SK-N-MC (cell line): ENCODE results near the gene FAM53C.

ENCODE experiments used
- EZH2 ChIP-seq: fragments of 200-600 bp; sonication (generic); IDR thresholded peaks from one replicate; pipeline ENCODE4 v1.6.1; 2017; ENCODE audit warnings: antibody characterized with exemption
- FOXP2 ChIP-seq: optimal IDR thresholded peaks from 2 replicates; pipeline ENCODE3; 2011; ENCODE audit warnings: mild to moderate bottlenecking, moderate library complexity; ENCODE audit not compliant: insufficient read depth; ENCODE audit errors: extremely low read length, control extremely low read depth
- POLR2AphosphoS5 ChIP-seq: IDR thresholded peaks from 2 replicates; pipeline ENCODE4 v1.6.1; 2012; ENCODE audit warnings: mild to moderate bottlenecking, low read depth, low read length, borderline replicate concordance

DNA sequence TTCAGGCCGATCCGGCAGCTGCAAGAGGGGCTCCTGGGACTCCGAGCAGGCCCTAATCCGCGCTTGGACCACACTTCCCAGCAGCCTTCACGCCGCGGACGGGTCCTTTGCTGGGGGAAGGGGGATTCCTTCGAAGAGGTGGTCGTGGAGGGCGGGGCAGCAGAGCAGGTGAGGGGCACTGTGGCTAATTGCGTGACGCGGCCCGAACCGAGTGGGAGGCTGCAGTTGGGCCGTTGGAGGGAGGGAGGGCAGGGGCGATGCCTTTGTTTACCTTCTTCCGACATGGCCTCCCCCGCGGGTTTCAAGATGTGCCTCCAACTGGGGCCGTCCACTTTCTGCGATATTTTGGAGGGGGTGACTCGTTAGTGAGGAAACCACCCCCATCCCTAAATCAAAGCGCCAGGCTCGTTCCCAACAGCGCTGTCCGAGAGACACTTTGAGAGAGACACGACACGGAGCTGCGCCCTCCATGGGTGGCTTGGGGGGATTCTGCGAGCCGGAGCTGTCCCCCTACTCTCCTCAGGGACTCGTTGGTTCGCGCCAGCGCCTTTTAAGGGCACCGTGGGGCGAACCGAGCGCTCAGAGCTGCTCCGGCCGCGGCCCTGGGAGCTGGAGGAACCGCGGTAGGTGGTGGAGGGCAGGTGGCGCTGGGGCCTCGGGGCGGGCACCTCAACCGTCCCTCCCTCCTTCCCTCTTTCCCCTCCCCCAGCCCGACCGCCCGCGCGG lies at the start of gene FAM53C:
- TF ChIP-seq EZH2 = no peak
- peak; percentile 100 for TF ChIP-seq POLR2AphosphoS5
- no peak for TF ChIP-seq FOXP2
